ENCODE data around the gene RIC3.

The RIC3 gene

DNA sequence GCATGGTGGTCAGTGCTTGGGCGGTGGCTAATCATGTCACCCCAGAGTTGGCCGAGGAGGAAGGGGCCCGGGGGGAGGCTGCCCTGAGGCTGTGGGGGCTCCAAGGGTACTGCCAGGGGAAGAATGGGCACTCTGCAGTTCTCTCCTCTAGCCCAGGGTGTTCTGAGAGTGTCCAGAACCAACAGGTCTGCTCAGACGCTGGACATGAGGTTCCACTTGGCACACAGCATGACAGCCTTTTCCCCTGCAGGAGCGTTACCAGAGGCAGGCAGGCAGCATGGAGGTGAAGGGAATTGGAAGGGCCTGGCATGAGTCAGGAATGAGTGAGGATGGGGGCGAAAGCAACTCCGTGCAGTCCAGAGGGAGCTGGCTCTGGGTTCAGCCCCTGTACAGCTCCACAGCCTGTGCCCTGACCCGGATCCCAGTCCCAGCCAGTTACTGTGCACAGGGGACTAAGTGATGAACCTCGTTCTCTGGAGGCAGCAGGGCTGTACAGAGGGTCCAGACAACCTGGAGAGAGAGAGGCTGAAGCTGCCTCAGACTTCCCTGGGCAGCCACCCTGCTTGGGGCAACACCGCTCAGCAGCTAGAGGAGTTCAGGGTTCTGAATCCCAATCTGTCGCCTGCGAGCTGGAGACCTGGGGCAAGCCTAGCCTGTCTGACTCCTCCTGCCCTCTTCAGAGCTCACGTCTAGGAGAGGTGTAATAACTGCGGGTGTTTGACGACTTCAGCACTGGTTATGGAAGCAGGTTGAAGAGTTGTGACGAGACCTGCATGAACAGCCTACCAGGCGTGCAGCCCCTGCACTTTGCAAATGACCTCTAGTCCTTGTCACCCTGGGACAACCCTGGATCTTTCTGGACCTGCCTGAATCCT, 102.6 kb downstream of the RIC3 start:
- no peak for DNase-seq

DNA sequence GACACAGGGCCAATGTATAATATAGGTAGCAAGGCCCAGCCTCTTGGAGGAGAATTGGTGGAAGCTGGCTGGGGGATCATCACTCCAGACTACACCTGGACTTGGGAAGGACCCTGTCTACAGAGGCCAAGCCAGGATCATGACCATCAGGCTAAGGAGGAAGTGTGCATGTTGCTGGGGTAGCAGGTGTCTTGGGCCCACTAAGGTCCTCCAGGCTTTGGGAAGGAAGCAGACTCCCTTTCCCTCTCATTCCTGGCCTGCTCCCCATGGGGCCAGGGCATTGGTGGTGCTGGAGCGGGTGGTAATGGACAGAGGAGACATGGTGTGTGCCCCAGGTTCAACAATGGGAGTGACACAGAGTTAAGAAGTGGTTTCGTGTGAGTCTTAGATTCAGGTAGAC, 103.8 kb downstream of the RIC3 start:
- DNase-seq = no peak

DNA sequence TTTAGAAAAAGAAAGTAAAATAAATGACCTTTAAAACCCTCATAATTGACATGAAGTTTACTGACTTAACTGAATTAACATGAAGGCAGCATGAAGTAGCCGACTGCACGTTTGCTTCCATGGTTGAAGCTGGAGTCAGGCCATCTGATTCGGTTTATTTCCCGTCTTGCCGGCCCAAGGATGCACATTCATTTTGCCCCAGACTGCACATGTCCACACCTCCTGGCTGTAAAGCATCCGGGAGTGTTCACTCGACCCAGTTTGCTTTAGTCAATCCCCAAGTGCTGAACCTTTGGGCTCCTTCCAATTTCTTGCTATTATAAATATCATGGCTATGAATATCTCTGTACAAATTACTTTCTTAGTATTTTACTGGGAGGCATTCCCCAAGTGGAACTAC, 105.5 kb downstream of the RIC3 start:
- DNase-seq = peak; percentile 56

DNA sequence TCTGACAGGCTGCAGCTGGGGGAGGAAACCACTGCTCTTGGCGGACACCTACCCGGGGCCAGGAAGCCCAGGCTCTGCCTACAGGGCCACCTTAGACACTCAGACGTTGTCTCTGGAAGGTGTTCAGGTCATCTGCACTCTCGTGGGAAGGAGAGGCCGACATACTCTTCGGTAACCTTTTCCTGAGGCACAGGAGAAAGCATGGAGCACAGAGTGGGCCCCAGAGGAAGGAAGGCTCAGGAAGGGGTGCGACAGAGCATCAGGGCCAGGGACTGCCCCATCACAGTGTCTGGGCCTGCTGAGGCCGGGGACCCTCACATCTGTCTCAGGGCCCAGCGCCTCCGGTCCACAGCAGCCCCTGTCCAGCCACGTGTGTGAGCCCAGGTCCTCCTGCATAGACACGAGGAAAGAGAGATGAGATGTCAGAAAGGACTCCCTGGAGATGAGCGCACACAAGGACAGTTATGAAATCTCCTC, 106.0 kb downstream of the RIC3 start:
- no peak for DNase-seq

DNA sequence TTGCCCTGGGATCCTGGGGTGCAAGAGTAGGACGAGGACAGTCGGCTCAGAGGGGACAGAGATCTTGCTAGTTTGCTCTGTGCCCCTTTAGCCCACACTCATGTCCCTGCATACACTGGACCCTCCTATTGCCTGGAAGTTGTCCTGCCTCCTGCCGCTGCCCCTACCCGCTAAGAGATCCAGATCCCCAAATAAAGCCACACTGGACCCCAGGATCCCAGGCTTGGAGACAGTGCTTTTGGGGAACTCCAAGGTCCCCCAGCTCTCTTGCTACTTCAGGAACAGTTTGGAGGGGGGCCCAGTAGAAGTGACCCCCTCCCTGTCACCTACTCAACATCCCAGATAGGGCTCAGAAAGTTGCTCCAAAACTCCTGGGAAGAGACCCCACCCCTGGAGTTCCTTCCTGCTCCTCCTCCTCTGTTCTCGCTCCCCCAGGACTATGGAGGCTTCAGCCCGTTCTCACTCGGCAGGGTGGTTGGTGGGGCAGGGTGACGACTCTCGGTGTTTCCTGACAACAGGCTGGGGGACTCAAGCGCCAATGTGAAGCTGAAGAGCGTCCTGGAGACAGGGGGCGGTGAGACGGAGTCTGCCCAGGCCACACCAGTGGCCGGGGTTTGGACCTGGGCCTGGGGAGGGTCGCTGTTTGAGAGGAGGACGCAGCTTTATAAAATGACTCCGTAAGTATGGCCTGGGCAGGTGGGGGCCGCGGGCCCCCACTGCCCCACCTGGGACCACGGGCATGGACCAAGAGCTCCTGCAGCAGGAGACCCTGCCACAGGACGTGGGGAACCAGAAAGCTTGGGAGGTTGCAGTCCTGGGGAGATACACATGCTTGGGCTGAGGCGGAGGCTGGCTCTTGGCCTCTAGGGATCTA, 107.0 kb downstream of the RIC3 start:
- DNase-seq = no peak

DNA sequence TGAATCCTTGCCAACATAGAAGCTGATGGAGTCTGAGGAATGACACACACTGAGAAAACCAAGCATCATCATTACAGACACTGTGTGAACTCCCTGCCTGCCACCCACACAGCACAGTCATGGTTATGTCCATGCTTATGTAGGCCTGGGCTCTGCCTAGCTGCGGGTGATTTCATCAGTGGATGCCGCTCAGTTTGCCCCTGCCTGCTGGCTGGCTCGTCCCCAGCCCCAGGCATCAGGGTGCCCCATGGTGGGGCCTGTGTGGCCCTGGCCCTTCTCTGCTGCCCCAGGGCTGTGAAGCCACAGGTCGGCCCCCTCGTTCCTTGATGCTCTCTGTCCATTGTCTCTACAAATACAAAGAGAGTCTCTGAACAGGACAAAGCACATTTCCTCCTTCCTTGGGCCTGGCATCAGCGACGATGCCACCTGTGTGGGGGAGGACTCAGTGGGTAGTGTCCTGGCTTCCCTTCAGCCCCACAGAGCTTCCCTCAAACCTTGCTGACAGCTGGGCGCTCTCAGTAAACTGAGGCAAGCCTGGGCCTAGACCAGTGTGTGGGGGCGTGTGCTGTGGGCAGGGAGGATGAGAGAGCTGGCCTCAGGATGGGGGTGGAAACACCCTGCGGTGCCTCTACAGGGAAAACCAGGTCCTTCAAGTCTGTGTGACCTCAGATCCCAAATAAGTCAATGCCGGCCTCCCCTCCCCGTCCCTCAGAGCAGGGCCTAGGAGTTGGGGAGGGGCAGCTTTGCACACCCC, 107.8 kb downstream of the RIC3 start:
- no peak for DNase-seq

DNA sequence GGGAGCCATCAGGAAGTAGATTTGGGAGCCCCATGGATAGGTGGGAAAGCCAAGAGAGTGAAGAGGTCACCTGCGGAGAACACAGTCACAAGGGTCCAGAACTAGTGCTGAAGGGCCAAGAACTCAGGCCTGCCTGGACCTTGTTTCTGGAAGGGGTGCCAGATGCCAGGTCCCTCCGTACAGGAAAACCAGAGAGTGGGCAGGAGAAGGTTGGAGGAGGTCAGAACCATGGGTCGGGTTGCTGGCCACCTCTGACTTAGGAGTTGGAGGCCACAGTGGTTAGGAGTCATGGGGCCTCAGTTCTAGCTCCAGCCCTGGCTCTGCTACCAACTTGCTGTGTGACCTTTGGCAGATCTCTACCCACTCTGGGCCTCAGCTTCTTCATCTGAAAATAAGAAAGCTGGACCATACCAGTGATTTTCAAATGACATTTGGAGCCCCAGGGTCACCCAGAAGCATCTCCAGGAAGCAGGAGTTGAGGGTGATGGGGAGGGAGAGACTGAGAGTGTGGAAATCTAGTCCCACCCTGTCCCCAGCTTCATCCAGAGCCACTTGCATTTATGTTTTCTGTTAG, 108.6 kb downstream of the RIC3 start:
- no peak for DNase-seq

DNA sequence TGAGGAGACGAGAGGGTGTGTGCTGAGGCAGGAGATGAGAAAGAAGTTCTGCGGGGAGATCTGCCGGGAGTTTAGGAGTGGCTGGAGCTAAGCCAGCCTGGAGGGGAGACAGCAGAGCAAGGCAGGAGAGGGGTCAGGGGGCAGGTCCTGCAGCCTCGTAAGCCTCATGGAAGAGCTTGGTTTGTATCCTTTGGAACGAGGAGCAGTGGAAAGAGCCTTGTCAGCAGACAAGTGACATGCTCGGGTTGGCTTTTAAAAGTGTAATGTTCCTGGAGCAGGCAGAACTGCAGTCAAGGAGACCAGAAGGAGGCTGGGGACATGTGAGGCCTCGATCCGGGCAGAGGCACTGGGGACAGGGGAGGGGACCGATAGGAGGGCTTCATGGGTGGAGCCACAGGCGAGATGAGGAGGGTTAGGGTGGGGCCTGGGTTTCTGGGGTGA, 109.2 kb downstream of the RIC3 start:
- no peak for DNase-seq

DNA sequence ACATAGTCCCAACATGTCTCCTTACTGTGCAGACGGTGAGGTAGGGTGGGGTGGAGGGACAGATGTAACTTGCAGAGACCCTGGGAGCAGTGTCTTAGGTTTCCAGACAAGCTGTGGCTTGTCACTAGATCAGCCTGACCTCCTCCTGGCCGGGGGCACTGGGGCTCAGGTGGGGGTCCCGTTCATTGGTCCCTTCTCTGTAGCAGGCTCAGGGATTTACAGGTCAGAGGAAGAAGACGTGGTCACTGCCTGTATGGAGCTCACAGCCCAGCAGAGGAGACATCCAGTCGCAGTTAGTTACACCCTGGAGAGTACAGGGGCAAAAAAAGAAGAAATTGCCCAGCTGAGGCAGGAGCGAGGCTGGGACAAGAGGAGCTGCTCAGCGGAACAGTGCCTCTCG, 109.8 kb downstream of the RIC3 start:
- DNase-seq = no peak

DNA sequence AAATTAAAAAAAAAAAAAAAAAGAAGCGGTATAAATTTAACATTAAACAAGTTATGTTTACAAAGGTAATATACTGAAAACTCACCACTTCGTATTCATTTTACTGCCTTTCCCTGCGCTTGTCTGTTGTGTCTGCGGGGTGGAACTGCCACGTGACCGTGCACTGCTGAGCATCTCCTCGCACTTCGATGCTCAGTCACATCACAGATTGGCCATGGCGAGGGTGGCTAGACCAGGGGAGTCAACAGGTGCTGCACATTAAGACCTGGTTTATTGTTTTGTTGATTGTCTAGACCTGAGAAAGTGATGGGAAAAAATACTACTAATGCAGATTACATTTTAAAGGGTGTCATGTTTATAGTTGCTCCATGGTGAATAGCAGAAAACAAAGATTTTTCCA, 110.6 kb downstream of the RIC3 start:
- no peak for DNase-seq

DNA sequence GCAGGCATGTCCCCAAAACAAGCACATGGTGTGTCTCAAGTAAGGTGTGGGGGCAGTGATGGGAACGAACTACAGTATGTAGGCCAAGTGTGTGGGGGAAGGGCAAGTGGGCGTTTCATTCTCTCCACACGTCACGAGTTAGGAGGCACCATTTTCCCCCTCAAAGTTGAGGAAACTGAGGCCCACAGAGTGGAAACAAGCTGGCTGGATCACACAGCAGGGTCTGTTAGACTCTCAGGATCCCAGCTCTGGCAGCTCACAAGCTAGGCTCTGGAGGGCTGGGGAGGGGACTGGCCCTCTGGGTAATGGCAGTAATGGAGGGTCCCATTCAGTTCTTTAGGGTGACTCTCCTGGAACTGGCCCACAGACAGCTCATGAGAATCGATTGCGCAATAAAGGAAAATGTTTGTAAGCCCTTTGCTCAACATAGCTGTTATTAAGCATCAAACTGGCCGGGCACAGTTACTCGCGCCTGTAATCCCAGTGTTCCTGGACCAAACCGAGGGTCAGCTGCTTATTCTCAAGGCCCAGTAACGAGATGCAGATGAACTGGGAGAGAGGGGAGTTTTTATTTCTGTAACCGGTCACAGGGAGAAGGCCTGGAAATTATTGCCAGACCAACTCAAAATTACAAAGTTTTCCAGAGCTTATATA, 111.9 kb downstream of the RIC3 start:
- no peak for DNase-seq

Measured in right hindlimb (tissue), 1 donor.